ENCODE results near the gene LMOD1. TPM values are rescaled to one million over a fixed set of nuclear protein-coding genes. Genes with fewer than 3 reads are reported as not detected.

The LMOD1 gene
- total RNA-seq, 1 experiment from 2014 or later, result not detected

- no peak for DNase-seq
- intact Hi-C loops (cut with micrococcal nuclease; ENCODE audit: unreplicated experiment), result no loop called here
- BruUV-seq (replicated peaks), result no TSS peak
- Mint-ChIP-seq H3K4me1 (ENCODE audit: low read depth, unreplicated experiment) (peaks cover 16% of the 10 kb centered on the region), H3K27me3 (ENCODE audit: unreplicated experiment) (peaks cover 45% of the 10 kb centered on the region), H3K36me3 (ENCODE audit: insufficient read depth, unreplicated experiment) (peaks cover 7% of the 10 kb centered on the region), H3K27ac (ENCODE audit: unreplicated experiment) (no peak overlapping the region), H3K9me3 (ENCODE audit: low read depth, unreplicated experiment) (no peaks in the 10 kb centered on the region), H3K4me3 (ENCODE audit: low read depth, unreplicated experiment) (peak overlapping the region; percentile 69)
- CTCF ChIA-PET, result interaction anchor here (0.6 to 1.2 kb wide), 4 partner anchors 8 to 88 kb away, joined by 3 to 8 read pairs (median 4); no protein-coding TSS in a partner anchor
- no peak for TF ChIP-seq CTCF (IDR thresholded peaks at IDR 0.05; ENCODE audit: unreplicated experiment)
Measured at GRCh38 chr1:201945863-201946223, 505 bp downstream of the LMOD1 start.

- H3K36me3 Mint-ChIP-seq (ENCODE audit: insufficient read depth, unreplicated experiment), result peaks cover 7% of the 10 kb centered on the region
- intact Hi-C loops (cut with micrococcal nuclease; ENCODE audit: unreplicated experiment), result no loop called here
- H3K4me1 Mint-ChIP-seq (ENCODE audit: low read depth, unreplicated experiment), result peaks cover 16% of the 10 kb centered on the region
- H3K27ac Mint-ChIP-seq (ENCODE audit: unreplicated experiment), result no peak overlapping the region
- no peak for DNase-seq
- TF ChIP-seq CTCF (IDR thresholded peaks at IDR 0.05; ENCODE audit: unreplicated experiment), result no peak
- H3K4me3 Mint-ChIP-seq (ENCODE audit: low read depth, unreplicated experiment), result no peak overlapping the region
- H3K27me3 Mint-ChIP-seq (ENCODE audit: unreplicated experiment), result peaks cover 45% of the 10 kb centered on the region
- BruUV-seq (replicated peaks), result no TSS peak
- no peaks in the 10 kb centered on the region for H3K9me3 Mint-ChIP-seq (ENCODE audit: low read depth, unreplicated experiment)
- CTCF ChIA-PET, result interaction anchor here (0.8 to 1.1 kb wide), 3 partner anchors 9 to 42 kb away, joined by 3 to 4 read pairs (median 3); no protein-coding TSS in a partner anchor
Measured at GRCh38 chr1:201945157-201945556, 1.2 kb downstream of the LMOD1 start.

GRCh38 chr1:201944639-201945038 lies 1.7 kb downstream of the LMOD1 start:
- intact Hi-C loops (cut with micrococcal nuclease; ENCODE audit: unreplicated experiment), result no loop called here
- BruUV-seq (replicated peaks), result no TSS peak
- no peak for TF ChIP-seq CTCF (IDR thresholded peaks at IDR 0.05; ENCODE audit: unreplicated experiment)
- H3K9me3 Mint-ChIP-seq (ENCODE audit: low read depth, unreplicated experiment), result no peaks in the 10 kb centered on the region
- H3K27ac Mint-ChIP-seq (ENCODE audit: unreplicated experiment), result no peak overlapping the region
- peaks cover 16% of the 10 kb centered on the region for H3K4me1 Mint-ChIP-seq (ENCODE audit: low read depth, unreplicated experiment)
- peaks cover 45% of the 10 kb centered on the region for H3K27me3 Mint-ChIP-seq (ENCODE audit: unreplicated experiment)
- no peak for DNase-seq
- no peak overlapping the region for H3K4me3 Mint-ChIP-seq (ENCODE audit: low read depth, unreplicated experiment)
- CTCF ChIA-PET, result interaction anchor here (0.8 to 1.1 kb wide), 2 partner anchors 9 to 18 kb away, joined by 3 read pairs; no protein-coding TSS in a partner anchor
- peaks cover 7% of the 10 kb centered on the region for H3K36me3 Mint-ChIP-seq (ENCODE audit: insufficient read depth, unreplicated experiment)

GRCh38 chr1:201944002-201944401 lies 2.3 kb downstream of the LMOD1 start:
- DNase-seq, result no peak
- no TSS peak for BruUV-seq (replicated peaks)
- CTCF ChIA-PET, result interaction anchor here (1.0 kb wide), 1 partner anchor 28 kb away, joined by 3 read pairs; no protein-coding TSS in a partner anchor
- H3K4me1 Mint-ChIP-seq (ENCODE audit: low read depth, unreplicated experiment), result peaks cover 16% of the 10 kb centered on the region
- no peak overlapping the region for H3K27ac Mint-ChIP-seq (ENCODE audit: unreplicated experiment)
- no peak overlapping the region for H3K4me3 Mint-ChIP-seq (ENCODE audit: low read depth, unreplicated experiment)
- intact Hi-C loops (cut with micrococcal nuclease; ENCODE audit: unreplicated experiment), result no loop called here
- TF ChIP-seq CTCF (IDR thresholded peaks at IDR 0.05; ENCODE audit: unreplicated experiment), result no peak
- no peaks in the 10 kb centered on the region for H3K9me3 Mint-ChIP-seq (ENCODE audit: low read depth, unreplicated experiment)
- peaks cover 44% of the 10 kb centered on the region for H3K27me3 Mint-ChIP-seq (ENCODE audit: unreplicated experiment)
- H3K36me3 Mint-ChIP-seq (ENCODE audit: insufficient read depth, unreplicated experiment), result peaks cover 7% of the 10 kb centered on the region

All from Calu3 (cell line).